Stomach (tissue), 9 donors: Measurements from ENCODE around the gene PEX19. TPM values are rescaled to one million over a fixed set of nuclear protein-coding genes. Genes with fewer than 3 reads are reported as not detected.

Experiments
- DNase-seq, 2 donors: peaks; one replicate each; pipeline versions ENCODE4 v3.0.0 to v3.0.0-alpha.2; 2013 to 2019
- H3K27ac ChIP-seq, 5 donors: fragments of 200-600 bp in 4 of 5; sonication (generic) in 4 of 5; one replicate each; pipeline ENCODE4 v1.5.1; 2013 to 2019; ENCODE audit warnings: mild to moderate bottlenecking in 1 of 5, moderate library complexity in 1 of 5
- H3K27me3 ChIP-seq, 3 donors: fragments of 200-600 bp; sonication (generic); one replicate each; pipeline ENCODE4 v1.5.1; 2017 to 2019; ENCODE audit warnings: mixed run types in 1 of 3
- H3K36me3 ChIP-seq, 4 donors: fragments of 200-600 bp; sonication (generic); 1 replicate in 3 of 4; 2 replicates in 1 of 4; pipeline ENCODE4 v1.5.1; 2016 to 2019
- H3K4me1 ChIP-seq, 4 donors: fragments of 200-600 bp; sonication (generic); one replicate each; pipeline ENCODE4 v1.5.1; 2016 to 2019
- H3K4me3 ChIP-seq, 4 donors: fragments of 200-600 bp; sonication (generic) in 3 of 4; one replicate each; pipeline ENCODE4 v1.5.1; 2016 to 2019; ENCODE audit warnings: mild to moderate bottlenecking in 1 of 4
- H3K9me3 ChIP-seq, 4 donors: fragments of 200-600 bp; sonication (generic); one replicate each; pipeline ENCODE4 v1.5.1; 2016 to 2019
- EP300 ChIP-seq: sonication (generic); formaldehyde crosslinking; IDR thresholded peaks from one replicate; pipeline ENCODE4 v1.6.1; 2017; ENCODE audit warnings: antibody characterized with exemption
- POLR2A ChIP-seq, 4 donors: fragments of 450-650 bp; IDR thresholded peaks; one replicate each; pipeline ENCODE4 v1.6.1; 2016; ENCODE audit warnings: antibody characterized with exemption in 4 of 4, control low read depth in 2 of 4, mild to moderate bottlenecking in 1 of 4, moderate library complexity in 1 of 4
- POLR2AphosphoS5 ChIP-seq, 3 donors: sonication (generic); formaldehyde crosslinking; IDR thresholded peaks; one replicate each; pipeline ENCODE4 v1.6.1; 2016; ENCODE audit warnings: antibody characterized with exemption in 3 of 3
- WGBS, 5 donors: extraction: QIAGEN DNeasy Blood & Tissue Kit in 3 of 5; methylation state at CpG; one replicate each; pipeline versions ENCODE4 v1.1.5 to v1.1.7; 2013 to 2018; 5-methylcytosine and 5-hydroxymethylcytosine counted together
- intact Hi-C: fragments of 100-400 bp; cut with DNase I; formaldehyde crosslinking; loops from one replicate; pipeline ENCODE4 v1.15.1; 2023; ENCODE audit warnings: low total_unique reads
- polyA plus RNA-seq, 3 donors: library from polyadenylated mRNA; stranded (reverse); fragments of 200-250 nt; gene quantifications; one replicate each; pipeline ENCODE4 v1.2.3, GENCODE V29; 2013
- total RNA-seq, 5 donors: library from RNA; depleted of rRNA; stranded (reverse); fragments of >200 nt; gene quantifications; one replicate each; pipeline versions ENCODE4 v1.1.0 to v1.2.3, GENCODE V29; 2014 to 2016
- TF ChIP-seq, protein P1 (sequence below), 7 experiments: fragments of 450-650 bp in 4 of 7; fragments of 200-600 bp in 3 of 7; sonication (generic) in 3 of 7; IDR thresholded peaks; one replicate each; pipeline ENCODE4 v1.5.1; 2016 to 2019; ENCODE audit warnings: antibody characterized with exemption in 7 of 7, control low read depth in 2 of 7, mild to moderate bottlenecking in 1 of 7
- donor health status: healthy with polysubstance abuse.
- donor health status: Bipolar disorder and iron deficiency.
- donor health status: healthy.

Gene PEX19
- total and polyA plus RNA-seq, 8 donors: 9.3 to 117 (median 27.4) TPM

DNA sequence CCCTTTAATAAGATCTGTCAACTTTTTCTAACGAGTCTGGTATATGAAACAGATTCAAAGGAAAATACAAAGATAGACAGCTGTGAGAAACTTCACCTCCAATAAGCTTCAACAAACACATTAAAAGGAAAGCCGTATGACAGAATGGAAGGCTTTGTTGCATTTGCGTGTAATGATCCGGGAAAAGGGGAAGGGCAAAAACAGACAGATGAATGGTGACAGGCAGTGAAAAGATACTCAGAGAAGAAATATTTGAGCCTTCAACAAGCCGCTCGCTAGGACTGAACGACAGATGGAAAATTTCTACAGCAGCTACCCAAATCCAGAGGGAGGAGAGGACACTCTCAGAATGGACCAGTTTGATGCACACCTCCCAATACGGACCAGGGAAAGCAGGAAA, 43.3 kb upstream of the PEX19 start:
- Histone ChIP-seq H3K4me3 (no peak overlapping the region), H3K9me3 (no peaks in the 10 kb centered on the region), H3K4me1 (no peaks in the 10 kb centered on the region), H3K27ac (no peak overlapping the region), H3K36me3 (peaks cover 91 to 100% (median 100%) of the 10 kb centered on the region in 4 donors), H3K27me3 (no peaks in the 10 kb centered on the region)
- intact Hi-C loops: no loop called here
- 69 to 84% (median 79%) methylated on average over 8 of the region's 8 CpGs for WGBS, 5 donors
- DNase-seq: no peak
- TF ChIP-seq, protein P1, sequence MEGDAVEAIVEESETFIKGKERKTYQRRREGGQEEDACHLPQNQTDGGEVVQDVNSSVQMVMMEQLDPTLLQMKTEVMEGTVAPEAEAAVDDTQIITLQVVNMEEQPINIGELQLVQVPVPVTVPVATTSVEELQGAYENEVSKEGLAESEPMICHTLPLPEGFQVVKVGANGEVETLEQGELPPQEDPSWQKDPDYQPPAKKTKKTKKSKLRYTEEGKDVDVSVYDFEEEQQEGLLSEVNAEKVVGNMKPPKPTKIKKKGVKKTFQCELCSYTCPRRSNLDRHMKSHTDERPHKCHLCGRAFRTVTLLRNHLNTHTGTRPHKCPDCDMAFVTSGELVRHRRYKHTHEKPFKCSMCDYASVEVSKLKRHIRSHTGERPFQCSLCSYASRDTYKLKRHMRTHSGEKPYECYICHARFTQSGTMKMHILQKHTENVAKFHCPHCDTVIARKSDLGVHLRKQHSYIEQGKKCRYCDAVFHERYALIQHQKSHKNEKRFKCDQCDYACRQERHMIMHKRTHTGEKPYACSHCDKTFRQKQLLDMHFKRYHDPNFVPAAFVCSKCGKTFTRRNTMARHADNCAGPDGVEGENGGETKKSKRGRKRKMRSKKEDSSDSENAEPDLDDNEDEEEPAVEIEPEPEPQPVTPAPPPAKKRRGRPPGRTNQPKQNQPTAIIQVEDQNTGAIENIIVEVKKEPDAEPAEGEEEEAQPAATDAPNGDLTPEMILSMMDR (IDR thresholded peaks at IDR 0.05): no peak
- TF ChIP-seq EP300 (no peak), POLR2A (IDR thresholded peaks at IDR 0.05) (no peak), POLR2AphosphoS5 (IDR thresholded peaks at IDR 0.05) (no peak)

DNA sequence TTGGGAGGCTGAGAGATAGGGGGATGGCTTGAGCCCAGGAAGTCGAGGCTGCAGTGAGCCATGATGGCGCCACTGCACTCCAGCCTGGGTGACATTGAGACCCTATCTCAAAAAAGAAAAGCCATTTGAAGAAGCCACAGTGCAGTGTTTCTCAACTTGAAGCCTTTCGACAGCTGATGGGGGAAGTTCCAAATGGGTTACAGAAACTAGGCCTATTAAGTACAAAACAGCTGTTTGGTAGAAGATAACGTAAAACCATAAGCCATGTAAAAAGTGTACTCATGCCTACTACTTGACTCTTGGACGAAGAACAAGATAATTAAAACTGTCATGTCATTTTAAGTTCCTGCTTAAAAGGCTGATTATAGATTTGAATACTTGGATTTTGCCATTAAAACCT, 41.5 kb upstream of the PEX19 start:
- no peaks in the 10 kb centered on the region for H3K9me3 ChIP-seq
- no peak for DNase-seq
- WGBS, 5 donors: 91 to 96% (median 93%) methylated on average over 5 of the region's 5 CpGs
- peaks cover 79 to 100% (median 100%) of the 10 kb centered on the region in 4 donors for H3K36me3 ChIP-seq
- no peak overlapping the region for H3K4me3 ChIP-seq
- no peak overlapping the region for H3K27ac ChIP-seq
- H3K27me3 ChIP-seq: no peaks in the 10 kb centered on the region
- TF ChIP-seq POLR2AphosphoS5 (IDR thresholded peaks at IDR 0.05): no peak
- TF ChIP-seq, protein P1 (IDR thresholded peaks at IDR 0.05): no peak
- no peak for TF ChIP-seq EP300
- no peak for TF ChIP-seq POLR2A (IDR thresholded peaks at IDR 0.05)
- no peaks in the 10 kb centered on the region for H3K4me1 ChIP-seq
- intact Hi-C loops: no loop called here

DNA sequence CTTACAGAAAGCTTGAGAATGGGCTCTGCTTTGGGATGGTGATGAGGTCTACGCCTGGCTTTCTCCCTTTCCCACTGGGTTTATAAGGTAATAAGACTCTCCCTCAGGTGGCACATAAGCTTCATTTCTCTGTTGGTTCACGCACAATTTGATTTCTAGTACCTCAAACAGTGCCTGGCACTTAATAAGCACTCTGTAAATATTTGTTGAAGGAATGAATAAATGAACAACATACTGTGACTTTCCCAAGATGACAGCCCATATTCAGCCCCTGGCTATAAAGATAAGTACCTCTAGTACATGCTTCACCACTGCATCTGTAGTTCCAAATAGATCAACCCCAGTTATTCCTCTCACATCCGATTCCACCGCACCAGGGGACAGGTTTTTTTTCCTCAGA, 40.3 kb upstream of the PEX19 start:
- no peak for DNase-seq
- Histone ChIP-seq H3K4me1 (peaks cover 0 to 1% (median under 1%) of the 10 kb centered on the region in 4 donors), H3K27ac (no peak overlapping the region), H3K4me3 (no peak overlapping the region), H3K27me3 (no peaks in the 10 kb centered on the region), H3K36me3 (peaks cover 67 to 100% (median 96%) of the 10 kb centered on the region in 4 donors), H3K9me3 (no peaks in the 10 kb centered on the region)
- TF ChIP-seq EP300: no peak
- intact Hi-C loops: no loop called here
- WGBS, 5 donors: 77 to 89% (median 85%) methylated on average over 4 of the region's 4 CpGs

DNA sequence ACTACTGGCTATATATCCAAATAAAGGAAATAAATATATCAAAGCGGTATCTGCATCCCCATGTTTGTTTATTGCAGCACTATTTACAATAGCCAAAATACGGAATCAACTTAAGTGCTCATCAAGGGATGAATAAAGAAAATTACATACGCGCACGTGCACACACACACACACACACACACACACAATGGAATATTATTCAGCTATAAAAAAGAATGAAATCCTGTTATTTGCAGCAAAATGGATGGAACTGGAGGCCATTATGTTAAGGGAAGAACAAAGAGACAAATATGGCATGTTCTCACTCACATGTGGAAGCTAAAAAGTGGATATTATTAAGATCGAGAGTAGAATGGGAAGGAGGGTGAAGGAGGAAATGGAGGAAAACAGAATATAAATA, 37.9 kb upstream of the PEX19 start:
- intact Hi-C loops: no loop called here
- peaks cover 0 to 5% (median 2%) of the 10 kb centered on the region in 4 donors for H3K4me1 ChIP-seq
- H3K27me3 ChIP-seq: no peaks in the 10 kb centered on the region
- H3K4me3 ChIP-seq: no peak overlapping the region
- WGBS, 5 donors: 94 to 98% (median 96%) methylated on average over 6 of the region's 6 CpGs
- H3K36me3 ChIP-seq: peaks cover 52 to 97% (median 92%) of the 10 kb centered on the region in 4 donors
- TF ChIP-seq POLR2A (IDR thresholded peaks at IDR 0.05): no peak
- no peak for TF ChIP-seq POLR2AphosphoS5 (IDR thresholded peaks at IDR 0.05)
- TF ChIP-seq, protein P1 (IDR thresholded peaks at IDR 0.05): no peak
- TF ChIP-seq EP300: no peak
- H3K27ac ChIP-seq: no peak overlapping the region
- H3K9me3 ChIP-seq: no peaks in the 10 kb centered on the region
- DNase-seq: no peak

DNA sequence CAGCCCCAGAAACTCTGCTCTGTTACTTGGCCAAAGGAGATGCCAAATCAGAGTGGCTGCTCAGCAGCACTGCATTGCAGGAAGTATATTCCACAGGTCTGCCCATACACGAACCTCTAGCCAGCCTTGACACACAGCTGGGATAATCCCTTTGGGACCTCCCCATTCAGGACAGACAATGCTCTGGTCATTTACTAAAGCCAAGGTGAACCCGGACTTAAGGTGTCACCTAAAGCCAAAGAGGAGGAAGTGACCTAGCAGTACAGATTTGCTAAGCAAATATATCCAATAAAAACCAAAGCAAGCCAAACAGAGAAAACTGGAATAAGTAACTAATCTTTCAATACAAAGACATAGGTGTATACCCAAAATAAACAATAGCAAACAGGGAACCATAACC, 30.4 kb upstream of the PEX19 start:
- TF ChIP-seq POLR2AphosphoS5 (IDR thresholded peaks at IDR 0.05) (no peak), POLR2A (IDR thresholded peaks at IDR 0.05) (no peak), EP300 (no peak)
- TF ChIP-seq, protein P1 (IDR thresholded peaks at IDR 0.05): no peak
- Histone ChIP-seq H3K27me3 (no peaks in the 10 kb centered on the region), H3K36me3 (peaks cover 70 to 97% (median 96%) of the 10 kb centered on the region in 4 donors), H3K4me3 (no peak overlapping the region), H3K9me3 (peaks cover 0 to 5% (median 0%) of the 10 kb centered on the region in 4 donors), H3K4me1 (peaks cover 0 to 28% (median 12%) of the 10 kb centered on the region in 4 donors), H3K27ac (peak overlapping the region; percentile 5 to 51 (median 32))
- intact Hi-C loops: no loop called here
- peak in 1 of 2 donors; percentile 15 for DNase-seq
- 20 to 58% (median 40%) methylated on average over 2 of the region's 2 CpGs for WGBS, 5 donors
